GM13977 (cell line): ENCODE data around the gene GALNT13.

Experiments
- DNase-seq: peaks from one replicate; pipeline ENCODE4 v3.0.0; 2012; ENCODE audit warnings: low spot score
- in situ Hi-C: fragments of 300-500 bp; cut with MboI; formaldehyde crosslinking; loops from one replicate; pipeline ENCODE4 v1.12.0; 2022; ENCODE audit warnings: low sequenced_read_pairs, low pct_unique_long_range_greater_than_20kb, mixed read lengths, inconsistent platforms; ENCODE audit not compliant: unreplicated experiment
- TF ChIP-seq, protein P1 (sequence below): IDR thresholded peaks from 2 replicates; pipeline ENCODE4 v1.5.1; 2012; ENCODE audit warnings: mild to moderate bottlenecking, control low read depth; ENCODE audit not compliant: insufficient read depth; ENCODE audit errors: extremely low read depth, missing control alignments

The GALNT13 gene

DNA sequence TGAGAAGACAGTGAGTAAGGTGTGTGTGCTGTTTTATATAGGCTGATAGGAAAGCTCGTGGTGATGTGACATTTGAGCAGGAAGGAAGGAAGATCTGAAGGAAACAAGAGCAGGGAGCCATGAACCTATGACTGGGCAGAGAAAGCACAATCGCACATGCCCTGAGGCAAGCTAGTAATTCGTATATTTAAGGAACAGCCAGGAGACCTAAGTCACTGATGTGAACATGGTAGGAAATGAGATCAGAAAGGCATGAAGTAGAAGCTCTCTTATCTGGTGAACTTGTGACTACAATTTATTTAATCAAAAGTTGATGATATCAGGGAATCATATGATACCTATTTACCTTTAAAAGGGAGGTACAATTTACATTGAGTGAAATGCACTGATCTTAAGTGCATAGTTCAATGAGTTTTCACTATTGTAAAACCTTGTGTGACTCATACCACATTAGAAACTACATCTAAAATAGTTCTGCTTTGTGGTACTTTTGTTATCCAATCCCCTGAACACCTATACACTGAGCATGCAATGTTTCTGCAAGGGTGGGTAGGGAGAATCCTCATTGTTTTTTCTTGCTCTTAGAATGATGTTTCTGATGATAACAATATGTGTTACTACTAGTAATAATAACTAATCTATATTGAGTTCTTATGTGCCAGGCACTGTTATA is 67.5 kb downstream of the GALNT13 start:
- TF ChIP-seq, protein P1, sequence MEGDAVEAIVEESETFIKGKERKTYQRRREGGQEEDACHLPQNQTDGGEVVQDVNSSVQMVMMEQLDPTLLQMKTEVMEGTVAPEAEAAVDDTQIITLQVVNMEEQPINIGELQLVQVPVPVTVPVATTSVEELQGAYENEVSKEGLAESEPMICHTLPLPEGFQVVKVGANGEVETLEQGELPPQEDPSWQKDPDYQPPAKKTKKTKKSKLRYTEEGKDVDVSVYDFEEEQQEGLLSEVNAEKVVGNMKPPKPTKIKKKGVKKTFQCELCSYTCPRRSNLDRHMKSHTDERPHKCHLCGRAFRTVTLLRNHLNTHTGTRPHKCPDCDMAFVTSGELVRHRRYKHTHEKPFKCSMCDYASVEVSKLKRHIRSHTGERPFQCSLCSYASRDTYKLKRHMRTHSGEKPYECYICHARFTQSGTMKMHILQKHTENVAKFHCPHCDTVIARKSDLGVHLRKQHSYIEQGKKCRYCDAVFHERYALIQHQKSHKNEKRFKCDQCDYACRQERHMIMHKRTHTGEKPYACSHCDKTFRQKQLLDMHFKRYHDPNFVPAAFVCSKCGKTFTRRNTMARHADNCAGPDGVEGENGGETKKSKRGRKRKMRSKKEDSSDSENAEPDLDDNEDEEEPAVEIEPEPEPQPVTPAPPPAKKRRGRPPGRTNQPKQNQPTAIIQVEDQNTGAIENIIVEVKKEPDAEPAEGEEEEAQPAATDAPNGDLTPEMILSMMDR = no peak
- DNase-seq = no peak
- in situ Hi-C loops = no loop called here

DNA sequence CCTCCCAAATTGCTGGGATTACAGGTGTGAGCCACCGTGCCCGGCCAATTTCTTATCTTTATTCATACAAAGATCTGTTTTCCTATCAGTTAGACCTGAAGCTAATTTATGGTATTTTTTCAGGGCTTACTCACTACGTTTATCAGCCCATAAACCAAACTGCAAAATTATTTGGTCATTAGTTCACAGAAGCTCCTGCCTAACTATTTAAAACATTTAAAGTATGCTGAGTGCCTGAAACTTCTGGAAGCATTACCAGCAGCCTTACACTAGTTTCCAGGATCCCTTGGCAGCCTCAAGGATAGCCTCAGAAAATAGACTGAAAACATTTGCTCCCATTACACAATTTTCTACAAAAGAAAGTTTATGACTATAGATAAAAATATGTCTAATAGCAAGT is 68.8 kb downstream of the GALNT13 start:
- in situ Hi-C loops = no loop called here
- TF ChIP-seq, protein P1 = no peak
- DNase-seq = no peak

DNA sequence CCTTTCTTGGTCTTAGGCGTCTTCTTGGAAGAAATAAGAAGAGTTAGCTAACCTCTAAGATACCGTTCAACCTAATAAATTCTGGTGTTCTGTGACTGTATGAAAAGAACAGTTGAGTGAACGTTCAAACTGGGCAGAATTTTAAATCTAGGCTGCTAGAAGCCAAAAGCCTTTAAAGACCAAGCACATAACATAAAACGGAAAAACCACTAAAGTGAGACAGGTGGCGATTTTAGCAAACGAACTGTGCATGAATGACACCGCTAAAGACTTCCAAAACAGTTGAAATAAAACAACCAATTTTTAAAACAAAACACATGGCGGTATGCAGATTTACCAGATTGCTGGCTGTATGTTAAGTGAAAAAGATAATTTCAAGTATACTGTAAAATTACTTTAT is 73.1 kb downstream of the GALNT13 start:
- in situ Hi-C loops = no loop called here
- TF ChIP-seq, protein P1 = no peak

DNA sequence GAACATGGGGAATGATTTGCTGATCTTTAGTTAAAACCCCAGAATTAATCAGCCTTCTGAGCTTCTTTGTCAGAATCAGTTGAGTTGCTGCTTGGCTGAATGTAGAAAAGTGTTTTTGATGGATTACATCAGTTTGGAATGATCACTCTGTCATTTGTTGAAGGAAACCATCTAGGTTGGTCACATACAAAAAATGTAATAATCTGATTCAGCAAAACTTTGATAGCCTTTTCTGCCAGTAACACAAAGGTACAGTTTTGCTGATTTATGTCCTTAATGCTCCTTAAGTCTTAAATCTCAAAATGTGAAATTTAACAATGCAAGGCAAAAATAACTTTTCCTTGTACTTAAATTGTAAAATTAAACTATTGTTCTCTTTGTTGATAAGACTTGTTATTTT is 74.3 kb downstream of the GALNT13 start:
- in situ Hi-C loops = no loop called here
- TF ChIP-seq, protein P1 = no peak
- DNase-seq = no peak

More for the DNA sequence above, 73.1 kb downstream of the GALNT13 start:
- DNase-seq = no peak

DNA sequence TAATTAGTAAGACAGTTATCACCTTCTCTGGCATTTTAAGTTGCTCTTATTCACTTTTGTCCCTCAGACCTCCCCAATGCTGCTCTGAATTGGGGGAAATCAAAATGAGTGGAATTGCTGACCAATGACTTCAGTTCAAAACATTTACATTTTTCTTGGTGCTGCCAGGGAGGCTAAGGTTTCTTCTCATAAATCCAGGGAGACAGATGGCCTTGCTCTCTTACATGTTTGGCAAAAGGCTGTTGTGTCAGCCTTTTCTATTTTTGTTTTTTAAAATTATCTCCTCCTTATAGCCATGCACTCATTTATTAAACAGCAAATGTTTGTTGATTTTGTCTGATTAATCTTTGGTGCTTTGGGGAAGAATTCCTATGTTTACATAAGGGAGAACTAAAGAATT is 82.0 kb downstream of the GALNT13 start:
- TF ChIP-seq, protein P1 = no peak
- no peak for DNase-seq
- in situ Hi-C loops = no loop called here

DNA sequence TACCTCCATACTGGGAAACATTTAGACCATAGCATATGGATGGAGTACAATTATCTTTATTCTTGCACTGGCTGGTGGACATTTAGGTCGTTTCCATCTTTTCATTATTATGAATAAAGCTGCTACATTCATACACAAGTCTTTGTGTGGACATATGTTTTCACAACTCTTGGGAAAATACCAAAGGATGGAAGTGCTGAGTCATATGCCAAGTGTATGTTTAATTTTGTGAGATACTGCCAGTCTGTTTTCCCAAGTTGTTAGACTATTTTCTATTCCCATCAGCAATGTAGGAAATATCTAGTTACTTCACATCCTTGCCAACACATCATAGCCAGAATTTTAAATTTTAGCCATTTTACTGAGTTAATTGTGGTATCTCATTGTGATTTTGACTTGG is 91.5 kb downstream of the GALNT13 start:
- DNase-seq = no peak

More for the DNA sequence above, 91.5 kb downstream of the GALNT13 start:
- TF ChIP-seq, protein P1 = no peak
- in situ Hi-C loops = no loop called here
